Measurements from ENCODE around the gene MAGEA9B.
"Not testable (repeated sequence)": the region's sequence is repeated elsewhere in the genome, so short reads cannot be mapped to it uniquely, and the experiment has no call there.

Gene MAGEA9B

GRCh38 chrX:149533999-149534398 lies 53.3 kb downstream of the MAGEA9B start:
- DNase-seq: not testable (repeated sequence)

DNA sequence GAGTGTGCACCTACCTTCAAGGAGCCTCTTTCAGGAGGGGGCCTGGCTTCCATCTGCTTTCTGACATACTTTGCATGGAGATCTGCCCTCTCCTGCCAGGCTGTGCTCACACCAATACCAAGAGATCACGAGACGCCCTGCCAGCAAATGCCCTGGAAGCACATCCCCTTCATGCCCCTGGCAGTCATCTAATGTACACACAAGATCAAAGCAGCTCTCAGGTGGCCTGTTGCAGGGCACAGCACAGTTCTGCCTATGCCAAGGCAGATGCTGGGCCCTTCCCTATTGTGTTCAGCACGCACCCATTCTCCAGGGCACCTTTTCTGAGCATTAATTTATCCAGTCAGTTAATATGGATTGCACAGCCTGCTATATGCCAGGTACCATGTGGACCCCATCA lies 54.4 kb downstream of the MAGEA9B start:
- DNase-seq: not testable (repeated sequence)
